Tibial nerve (tissue), 3 donors: ENCODE measurements around the gene ARHGAP35.

ENCODE experiments used
- CTCF ChIP-seq, 5 experiments: fragments of 200-600 bp in 3 of 5; fragments of 450-650 bp in 2 of 5; sonication (generic) in 3 of 5; IDR thresholded peaks; one replicate each; pipeline ENCODE4 v1.5.1; 2016 to 2019; ENCODE audit warnings: antibody characterized with exemption in 5 of 5, mild to moderate bottlenecking in 3 of 5, moderate library complexity in 2 of 5
- POLR2A ChIP-seq, 2 donors: fragments of 450-650 bp; IDR thresholded peaks; one replicate each; pipeline ENCODE4 v1.6.1; 2017; ENCODE audit warnings: antibody characterized with exemption in 2 of 2, mild to moderate bottlenecking in 2 of 2, moderate library complexity in 2 of 2

- no peak for TF ChIP-seq CTCF (IDR thresholded peaks at IDR 0.05)
- TF ChIP-seq POLR2A (IDR thresholded peaks at IDR 0.05) = no peak
Measured at GRCh38 chr19:46862503-46862834, 1.7 kb downstream of the ARHGAP35 start.
